Measurements from ENCODE around the gene MAPK8.

Gene MAPK8

DNA sequence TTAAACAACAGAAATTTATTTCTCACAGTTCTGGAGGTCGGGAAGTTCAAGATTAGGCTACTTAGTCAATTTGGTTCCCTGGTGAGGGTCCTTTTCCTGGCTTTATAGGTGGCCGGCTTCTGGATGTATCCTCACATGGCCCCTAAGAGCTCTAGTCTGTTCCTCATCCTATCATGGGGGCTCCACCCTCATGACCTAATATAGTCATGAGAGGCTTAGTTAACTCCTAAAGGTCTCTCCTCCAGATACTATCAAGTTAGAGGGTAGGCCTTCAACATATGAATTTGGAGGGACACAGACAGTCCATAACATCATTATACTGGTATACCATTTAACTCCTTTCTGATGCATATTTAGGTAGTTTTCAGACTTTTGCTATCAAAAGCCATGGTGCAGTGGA is 7.6 kb downstream of the MAPK8 start:
- DNase-seq = no peak
- H3K27me3 ChIP-seq (ENCODE audit: insufficient read depth, low read depth, severe bottlenecking) = no peaks in the 10 kb centered on the region
- H3K36me3 ChIP-seq = peaks cover 7% of the 10 kb centered on the region; the same call in 1 of the 2 replicates
- no peak overlapping the region for H3K4me3 ChIP-seq (ENCODE audit: low read depth, low read length)
- TF ChIP-seq, protein P1, sequence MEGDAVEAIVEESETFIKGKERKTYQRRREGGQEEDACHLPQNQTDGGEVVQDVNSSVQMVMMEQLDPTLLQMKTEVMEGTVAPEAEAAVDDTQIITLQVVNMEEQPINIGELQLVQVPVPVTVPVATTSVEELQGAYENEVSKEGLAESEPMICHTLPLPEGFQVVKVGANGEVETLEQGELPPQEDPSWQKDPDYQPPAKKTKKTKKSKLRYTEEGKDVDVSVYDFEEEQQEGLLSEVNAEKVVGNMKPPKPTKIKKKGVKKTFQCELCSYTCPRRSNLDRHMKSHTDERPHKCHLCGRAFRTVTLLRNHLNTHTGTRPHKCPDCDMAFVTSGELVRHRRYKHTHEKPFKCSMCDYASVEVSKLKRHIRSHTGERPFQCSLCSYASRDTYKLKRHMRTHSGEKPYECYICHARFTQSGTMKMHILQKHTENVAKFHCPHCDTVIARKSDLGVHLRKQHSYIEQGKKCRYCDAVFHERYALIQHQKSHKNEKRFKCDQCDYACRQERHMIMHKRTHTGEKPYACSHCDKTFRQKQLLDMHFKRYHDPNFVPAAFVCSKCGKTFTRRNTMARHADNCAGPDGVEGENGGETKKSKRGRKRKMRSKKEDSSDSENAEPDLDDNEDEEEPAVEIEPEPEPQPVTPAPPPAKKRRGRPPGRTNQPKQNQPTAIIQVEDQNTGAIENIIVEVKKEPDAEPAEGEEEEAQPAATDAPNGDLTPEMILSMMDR (IDR thresholded peaks at IDR 0.05; ENCODE audit: low read depth, low read length) = no peak
- no peaks in the 10 kb centered on the region for H3K9me3 ChIP-seq (ENCODE audit: severe bottlenecking)
- H3K27ac ChIP-seq = no peak overlapping the region

DNA sequence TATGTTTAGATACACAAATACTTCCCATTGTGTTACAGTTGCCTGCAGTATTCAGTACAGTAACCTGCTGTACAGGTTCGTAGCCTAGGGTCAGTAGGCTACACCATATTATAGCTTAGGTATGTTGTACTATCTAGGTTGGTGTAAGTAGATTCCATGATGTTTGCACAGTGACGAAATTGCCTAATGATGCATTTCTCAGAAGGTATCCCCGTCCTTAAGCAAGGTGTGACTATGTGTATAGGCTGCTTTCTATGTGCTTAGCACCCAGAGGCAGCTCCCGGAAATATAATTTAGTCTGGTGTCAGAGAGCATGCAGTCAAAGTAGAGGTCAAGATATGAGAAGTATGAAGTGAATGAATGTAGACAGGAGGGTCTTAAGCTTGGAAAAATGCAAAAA is 9.8 kb downstream of the MAPK8 start:
- H3K27me3 ChIP-seq (ENCODE audit: insufficient read depth, low read depth, severe bottlenecking) = no peaks in the 10 kb centered on the region
- no peak for DNase-seq
- H3K4me3 ChIP-seq (ENCODE audit: low read depth, low read length) = no peak overlapping the region
- peaks cover 6% of the 10 kb centered on the region; the same call in 1 of the 2 replicates for H3K36me3 ChIP-seq
- TF ChIP-seq, protein P1 (IDR thresholded peaks at IDR 0.05; ENCODE audit: low read depth, low read length) = no peak
- no peak overlapping the region for H3K27ac ChIP-seq
- no peaks in the 10 kb centered on the region for H3K9me3 ChIP-seq (ENCODE audit: severe bottlenecking)

DNA sequence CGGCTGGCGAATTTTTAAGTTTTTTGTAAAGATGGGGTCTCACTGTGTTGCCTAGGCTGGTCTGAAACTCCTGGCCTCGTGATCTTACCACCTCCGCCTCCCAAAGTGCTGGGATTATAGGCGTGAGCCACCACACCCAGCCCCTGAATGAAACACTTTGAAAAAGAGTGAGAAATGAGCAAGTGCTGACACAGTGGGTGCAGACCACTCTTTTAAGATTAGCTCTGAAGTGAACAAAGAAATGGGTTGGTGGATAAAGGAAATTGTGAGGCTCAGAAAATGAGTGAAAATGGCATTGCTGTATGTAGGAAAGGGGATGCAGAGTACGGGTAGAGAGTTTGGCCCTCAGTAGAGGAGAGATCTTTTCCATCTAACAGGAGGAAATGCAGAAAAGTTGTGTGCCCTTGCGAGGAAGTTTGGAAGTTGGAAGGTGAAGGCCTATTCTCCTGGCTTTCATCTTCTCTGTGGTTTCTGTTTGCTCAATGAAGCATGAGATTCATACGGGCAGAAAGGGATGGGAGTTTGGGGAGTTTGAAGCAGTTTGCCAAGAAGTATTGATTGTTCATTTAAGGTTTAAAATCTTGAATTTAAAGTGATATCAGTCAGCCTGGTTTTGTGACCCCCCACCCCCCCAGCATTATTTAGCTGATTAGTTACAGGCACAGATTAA is 11.0 kb downstream of the MAPK8 start:
- TF ChIP-seq, protein P1 (IDR thresholded peaks at IDR 0.05; ENCODE audit: low read depth, low read length) = no peak

DNA sequence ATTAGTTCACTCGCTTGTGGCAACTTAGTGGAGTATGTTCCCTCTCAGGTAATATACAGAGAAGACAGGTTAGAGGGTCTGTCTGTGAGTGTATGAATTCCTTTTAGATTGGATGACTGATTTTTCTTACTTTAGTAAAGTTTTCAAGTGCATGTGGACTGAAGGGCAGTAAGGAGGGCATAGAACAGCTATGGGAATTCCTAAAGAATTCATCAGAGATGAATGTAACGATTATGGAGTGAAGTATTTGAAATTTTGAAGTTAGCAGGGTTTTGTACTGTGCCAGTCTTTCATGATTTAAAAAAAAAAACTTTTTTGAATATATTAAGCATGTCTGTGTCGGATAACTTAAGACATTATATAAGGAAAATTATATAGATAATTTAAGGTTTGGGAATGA is 15.5 kb downstream of the MAPK8 start:
- TF ChIP-seq, protein P1 (IDR thresholded peaks at IDR 0.05; ENCODE audit: low read depth, low read length) = no peak
- DNase-seq = no peak
- H3K27ac ChIP-seq = no peak overlapping the region

More for the DNA sequence above, 11.0 kb downstream of the MAPK8 start:
- H3K27ac ChIP-seq = no peak overlapping the region
- H3K9me3 ChIP-seq (ENCODE audit: severe bottlenecking) = no peaks in the 10 kb centered on the region
- H3K27me3 ChIP-seq (ENCODE audit: insufficient read depth, low read depth, severe bottlenecking) = no peaks in the 10 kb centered on the region
- peaks cover under 1% of the 10 kb centered on the region; the same call in 1 of the 2 replicates for H3K36me3 ChIP-seq
- H3K4me3 ChIP-seq (ENCODE audit: low read depth, low read length) = no peak overlapping the region
- DNase-seq = no peak

DNA sequence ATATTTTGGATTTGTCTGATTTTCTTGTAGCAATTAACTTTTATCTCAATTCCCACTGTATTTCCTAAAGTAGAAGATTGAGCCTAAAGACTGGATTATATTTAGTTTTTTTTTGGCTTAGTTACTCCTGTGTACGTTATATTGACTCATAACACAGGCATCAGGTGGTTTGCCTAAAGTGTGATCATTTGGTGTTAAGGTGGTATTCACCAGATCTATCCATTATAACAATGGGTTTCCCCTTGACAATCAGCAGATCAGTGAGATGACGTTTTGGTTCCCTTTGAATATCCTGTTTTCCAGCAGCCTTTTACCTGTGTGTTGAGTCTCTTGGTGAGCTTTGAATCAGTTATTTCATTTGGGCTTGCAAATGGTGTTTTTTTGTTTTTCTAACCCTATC is 18.1 kb downstream of the MAPK8 start:
- DNase-seq = no peak
- TF ChIP-seq, protein P1 (IDR thresholded peaks at IDR 0.05; ENCODE audit: low read depth, low read length) = no peak
- Histone ChIP-seq H3K27ac (no peak overlapping the region), H3K36me3 (peaks cover 7% of the 10 kb centered on the region), H3K4me3 (ENCODE audit: low read depth, low read length) (no peak overlapping the region), H3K9me3 (ENCODE audit: severe bottlenecking) (no peaks in the 10 kb centered on the region), H3K27me3 (ENCODE audit: insufficient read depth, low read depth, severe bottlenecking) (no peaks in the 10 kb centered on the region)

More for the DNA sequence above, 15.5 kb downstream of the MAPK8 start:
- Histone ChIP-seq H3K9me3 (ENCODE audit: severe bottlenecking) (no peaks in the 10 kb centered on the region), H3K4me3 (ENCODE audit: low read depth, low read length) (no peak overlapping the region), H3K36me3 (peaks cover 7% of the 10 kb centered on the region), H3K27me3 (ENCODE audit: insufficient read depth, low read depth, severe bottlenecking) (no peaks in the 10 kb centered on the region)

DNA sequence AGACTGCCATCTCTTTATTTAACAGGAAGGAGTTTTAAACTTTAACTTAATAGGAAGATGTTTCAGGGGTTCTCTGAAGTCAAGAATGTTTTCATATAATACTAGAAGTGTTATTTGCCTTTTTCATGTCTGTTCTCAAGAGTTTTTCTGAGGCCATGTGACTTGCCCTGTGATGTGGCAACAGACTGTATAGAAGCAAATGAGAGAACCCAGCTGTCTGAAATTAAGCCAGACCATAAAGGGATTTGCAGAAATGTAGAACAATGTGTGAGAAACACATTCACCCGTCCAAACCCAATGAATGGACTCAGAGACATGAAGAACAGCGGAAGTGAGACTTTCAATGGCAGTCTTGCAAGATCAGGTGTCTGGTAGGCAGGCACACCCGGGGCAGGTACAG is 23.8 kb downstream of the MAPK8 start:
- Histone ChIP-seq H3K36me3 (peaks cover 10% of the 10 kb centered on the region), H3K27me3 (ENCODE audit: insufficient read depth, low read depth, severe bottlenecking) (no peaks in the 10 kb centered on the region), H3K9me3 (ENCODE audit: severe bottlenecking) (no peaks in the 10 kb centered on the region), H3K27ac (no peak overlapping the region), H3K4me3 (ENCODE audit: low read depth, low read length) (no peak overlapping the region)
- TF ChIP-seq, protein P1 (IDR thresholded peaks at IDR 0.05; ENCODE audit: low read depth, low read length) = no peak
- no peak for DNase-seq

Data from WERI-Rb-1 (cell line).